Cortex of kidney (tissue), 1 donor: ENCODE data around the gene PAQR8.

Source experiments
- DNase-seq: peaks from one replicate; lab custom pipeline; 2025; lab: John Stamatoyannopoulos, UW

PAQR8 gene, protein sequence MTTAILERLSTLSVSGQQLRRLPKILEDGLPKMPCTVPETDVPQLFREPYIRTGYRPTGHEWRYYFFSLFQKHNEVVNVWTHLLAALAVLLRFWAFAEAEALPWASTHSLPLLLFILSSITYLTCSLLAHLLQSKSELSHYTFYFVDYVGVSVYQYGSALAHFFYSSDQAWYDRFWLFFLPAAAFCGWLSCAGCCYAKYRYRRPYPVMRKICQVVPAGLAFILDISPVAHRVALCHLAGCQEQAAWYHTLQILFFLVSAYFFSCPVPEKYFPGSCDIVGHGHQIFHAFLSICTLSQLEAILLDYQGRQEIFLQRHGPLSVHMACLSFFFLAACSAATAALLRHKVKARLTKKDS

GRCh38 chr6:52361945-52362442, at the start of gene PAQR8:
Gene PAQR8, plus strand, starts transcription at chr6:52362151. Its CDS starts 41,063 bp downstream, at chr6:52403214.
- DNase-seq = no peak

- DNase-seq = no peak
Observed at GRCh38 chr6:52312461-52312860, 49.5 kb upstream of the PAQR8 start.

DNA sequence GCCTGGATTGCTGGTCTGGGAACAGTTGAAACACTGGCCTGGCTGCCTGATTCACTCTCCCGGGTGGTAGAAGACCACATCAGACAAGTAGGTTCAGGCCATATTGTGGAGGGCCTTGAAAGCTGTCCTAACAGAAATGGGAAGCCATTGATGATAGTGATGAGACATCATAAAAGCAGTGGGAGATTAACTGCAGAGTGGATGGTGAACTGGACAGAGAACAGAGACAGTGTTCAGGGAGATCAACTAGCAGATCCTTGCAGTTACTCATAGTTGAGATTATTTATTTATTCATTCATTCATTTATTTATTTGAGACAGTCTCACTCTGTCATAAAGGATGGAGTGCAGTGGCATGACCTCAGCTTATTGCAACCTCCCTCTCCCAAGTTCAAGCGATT, 47.2 kb upstream of the PAQR8 start:
- DNase-seq = no peak

DNA sequence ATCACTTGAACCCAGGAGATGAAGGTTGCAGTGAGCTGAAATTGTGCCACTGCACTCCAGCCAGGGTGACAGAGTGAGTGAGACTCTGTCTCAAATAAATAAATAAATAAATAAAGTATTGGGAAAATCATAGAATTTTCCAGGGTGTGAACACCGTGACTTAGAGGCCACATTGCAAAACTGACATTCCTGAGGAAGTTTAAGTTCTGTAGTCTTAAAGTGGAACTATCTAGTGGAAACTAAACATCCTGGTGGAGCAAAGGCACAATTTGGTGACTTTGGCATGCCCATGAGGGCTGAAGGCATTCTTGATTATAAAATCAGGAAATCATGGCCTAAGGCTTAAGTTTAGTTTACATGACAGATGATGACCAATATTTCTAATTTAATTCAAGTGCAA, 44.7 kb upstream of the PAQR8 start:
- no peak for DNase-seq

DNA sequence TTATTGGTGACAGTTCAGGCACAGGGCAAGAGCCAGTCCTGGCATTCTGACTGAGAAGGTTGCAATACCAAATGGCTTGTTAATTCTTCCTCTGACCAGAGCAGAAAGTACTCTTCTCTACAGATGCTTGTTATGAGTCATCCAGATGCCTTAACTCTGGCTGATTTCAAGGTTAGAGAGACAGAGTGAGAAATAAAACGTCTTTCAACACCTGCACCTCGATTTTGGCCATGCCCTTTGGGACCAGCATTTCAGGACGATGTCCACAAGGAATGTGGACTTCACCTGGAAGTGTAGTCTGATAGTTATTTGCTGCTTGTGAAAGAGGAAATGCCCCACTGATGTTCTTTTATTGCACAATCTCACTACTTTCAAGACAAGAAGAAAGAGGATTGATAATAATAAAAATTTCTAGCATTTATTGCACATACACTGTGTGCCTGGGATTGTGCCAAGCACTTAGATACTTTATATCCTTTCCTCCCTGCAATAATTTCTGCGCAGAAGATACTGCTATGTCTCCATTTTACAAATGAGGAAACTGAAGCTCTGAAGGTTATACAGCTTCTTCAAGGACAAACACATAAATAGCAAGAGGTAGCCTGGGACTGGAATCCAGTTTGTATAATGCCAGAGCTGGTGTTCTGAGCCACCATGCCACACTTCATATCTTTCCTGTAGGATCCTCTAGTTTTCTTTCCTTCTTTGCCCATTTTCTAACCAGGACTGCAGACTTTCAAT, 43.9 kb upstream of the PAQR8 start:
- no peak for DNase-seq

GRCh38 chr6:52324189-52324588, 37.8 kb upstream of the PAQR8 start:
- DNase-seq = no peak

GRCh38 chr6:52325695-52326471, 36.1 kb upstream of the PAQR8 start:
- no peak for DNase-seq

GRCh38 chr6:52326540-52327364, 35.2 kb upstream of the PAQR8 start:
- DNase-seq = no peak

GRCh38 chr6:52328303-52328662, 33.7 kb upstream of the PAQR8 start:
- no peak for DNase-seq

GRCh38 chr6:52328729-52329128, 33.2 kb upstream of the PAQR8 start:
- no peak for DNase-seq

GRCh38 chr6:52330470-52330869, 31.5 kb upstream of the PAQR8 start:
- DNase-seq = no peak

DNA sequence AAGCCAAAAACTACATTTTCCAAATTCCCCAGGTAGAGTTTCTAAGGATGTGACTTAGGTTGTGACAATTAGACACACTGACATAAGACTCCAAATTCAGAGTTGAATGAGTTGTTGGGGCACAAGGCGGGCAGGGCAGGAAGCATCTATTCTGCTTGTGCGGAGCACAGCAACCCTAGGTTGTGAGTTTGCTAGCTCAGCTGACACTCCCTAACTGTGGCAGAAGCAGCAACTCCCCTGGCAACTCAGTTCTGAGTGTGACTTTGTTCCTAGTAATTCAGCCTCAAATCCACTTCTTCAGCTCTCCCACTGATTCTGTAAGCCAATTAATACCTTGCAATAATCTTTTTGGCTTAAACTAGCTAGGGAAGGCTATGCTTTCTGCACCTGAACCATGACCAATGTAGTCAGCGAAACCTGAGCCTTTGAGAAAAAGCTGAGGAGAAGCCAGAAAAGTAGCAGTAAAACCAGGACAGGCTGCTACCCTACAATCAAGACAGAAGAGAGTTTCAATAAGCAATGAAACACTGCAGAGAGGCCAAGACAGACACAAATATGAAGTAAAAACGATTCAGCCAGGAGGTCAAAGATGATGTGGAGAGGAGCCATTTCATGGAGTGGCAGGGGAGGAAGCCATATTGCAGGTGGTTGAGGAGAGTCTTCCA, 30.0 kb upstream of the PAQR8 start:
- no peak for DNase-seq

DNA sequence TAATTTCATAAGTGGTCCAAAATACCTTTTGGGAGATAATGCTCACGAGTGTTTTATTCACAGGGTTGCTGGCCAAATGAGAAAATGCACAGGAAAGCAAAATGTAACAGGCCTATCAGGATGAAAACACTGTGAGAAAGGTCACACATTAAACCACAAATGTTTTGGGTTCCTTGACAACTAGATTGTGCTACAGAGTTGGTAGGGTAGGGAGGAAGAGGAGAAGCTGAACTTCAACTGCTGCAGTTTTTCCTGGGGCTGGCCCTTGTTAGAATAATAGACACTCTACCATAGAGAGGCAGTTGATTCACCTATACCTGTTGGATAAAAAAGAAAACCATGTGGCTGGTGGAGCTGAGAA, 28.1 kb upstream of the PAQR8 start:
- no peak for DNase-seq

GRCh38 chr6:52335576-52335975, 26.4 kb upstream of the PAQR8 start:
- DNase-seq = no peak

DNA sequence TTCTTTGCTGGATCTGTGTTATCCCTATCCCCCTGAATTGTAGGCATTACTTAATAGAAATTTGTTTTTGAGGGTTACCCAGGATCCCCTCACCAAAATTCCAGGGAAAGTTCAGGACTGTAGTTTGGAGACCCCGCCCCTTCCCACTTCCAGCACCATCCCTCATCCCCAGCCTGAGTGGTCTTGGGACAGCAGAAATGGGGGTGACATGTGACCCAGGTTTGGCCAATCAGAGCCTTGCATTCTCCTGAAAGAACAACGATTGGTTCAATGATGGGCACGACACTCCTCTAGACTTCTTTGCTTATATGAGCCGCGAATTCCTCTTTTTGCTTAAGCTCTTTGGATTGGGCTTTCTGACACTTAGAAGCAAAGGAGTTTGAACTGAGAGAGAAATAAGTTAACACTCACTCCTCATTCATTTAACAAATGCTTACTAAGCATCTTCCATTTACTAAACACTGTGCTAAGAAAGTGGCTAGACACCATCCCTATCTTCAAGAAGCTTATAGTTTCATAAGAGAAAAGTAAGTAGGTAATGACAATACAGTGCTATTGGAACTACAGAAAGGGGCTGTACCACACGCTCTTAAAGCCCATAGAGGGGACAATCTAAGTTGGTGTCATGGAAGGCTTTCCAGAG, 24.9 kb upstream of the PAQR8 start:
- DNase-seq = no peak

DNA sequence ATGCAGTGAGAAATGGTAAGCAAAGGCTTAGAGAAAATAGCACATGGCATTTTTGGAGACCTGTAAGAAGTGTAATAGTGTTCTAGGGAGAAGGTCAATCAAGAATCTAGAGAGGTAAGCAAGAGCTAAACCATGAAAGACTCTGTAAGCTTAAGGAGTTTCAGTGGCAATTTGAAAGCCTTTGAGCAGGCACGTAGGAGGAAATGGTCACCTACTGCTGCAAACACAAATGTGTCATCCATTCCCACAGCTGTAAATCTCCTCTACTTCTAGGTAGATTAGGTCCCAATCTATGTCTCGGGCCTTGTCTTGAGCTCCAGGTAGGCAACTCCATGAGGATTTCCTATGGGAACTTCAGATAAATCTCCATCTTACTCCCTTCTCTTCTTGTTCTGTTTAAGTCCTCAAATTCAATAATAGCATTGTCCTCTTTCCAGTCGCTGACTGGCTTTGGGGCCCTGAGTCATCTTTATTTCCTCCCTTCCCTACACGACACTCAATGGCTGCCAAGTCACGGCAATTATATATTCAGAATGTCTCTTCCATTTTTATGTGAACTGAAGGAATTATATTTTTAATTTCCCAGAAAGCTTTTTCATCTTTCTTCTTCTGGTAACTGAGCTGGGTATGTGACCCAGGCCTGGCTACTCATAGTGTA, 24.2 kb upstream of the PAQR8 start:
- no peak for DNase-seq

DNA sequence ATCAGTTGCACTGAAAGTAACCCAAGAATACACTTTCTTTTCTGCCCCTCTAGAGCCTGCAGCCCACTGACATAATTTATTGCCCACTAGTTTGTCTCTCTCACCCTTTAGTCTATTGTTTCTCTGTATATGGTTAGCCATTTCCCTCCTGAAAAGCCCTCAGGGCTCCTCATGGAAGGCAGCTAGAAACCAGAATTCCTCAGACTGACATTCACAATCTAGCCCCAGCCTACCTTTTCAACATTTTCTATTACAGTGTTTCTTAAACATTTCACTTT, 21.4 kb upstream of the PAQR8 start:
- DNase-seq = no peak

DNA sequence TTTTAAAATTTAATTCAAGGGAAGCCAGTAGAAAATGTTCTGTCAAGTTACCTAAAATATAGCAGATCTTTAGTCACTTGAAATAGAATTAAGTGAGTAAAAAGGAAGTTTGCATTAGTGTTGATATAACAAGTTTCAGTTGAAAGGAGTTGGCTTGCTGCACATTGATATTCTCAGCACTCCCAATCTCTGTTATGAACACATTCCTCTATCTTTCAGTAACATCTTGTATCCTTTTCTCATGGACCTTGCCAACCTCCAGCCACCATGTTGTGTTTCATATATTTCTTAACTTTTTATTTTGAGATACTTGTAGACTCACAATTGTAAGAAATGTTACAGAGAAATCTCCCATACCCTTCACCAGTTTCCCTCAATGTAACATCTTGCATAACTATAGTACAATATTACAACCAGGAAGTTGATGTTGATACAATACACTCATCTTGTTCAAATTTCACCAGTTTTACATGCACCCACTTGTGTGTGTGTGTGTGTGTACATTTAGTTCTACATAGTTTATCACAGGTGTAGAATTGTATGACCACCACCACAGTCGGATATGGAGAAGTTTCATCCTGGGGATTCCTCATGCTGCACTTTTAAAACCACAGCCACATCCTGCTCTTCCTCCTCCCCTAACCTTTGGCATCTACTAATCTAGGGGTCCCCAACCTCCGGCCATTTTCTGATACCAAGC, 20.2 kb upstream of the PAQR8 start:
- no peak for DNase-seq

- no peak for DNase-seq
Observed at GRCh38 chr6:52345311-52345710, 16.6 kb upstream of the PAQR8 start.

DNA sequence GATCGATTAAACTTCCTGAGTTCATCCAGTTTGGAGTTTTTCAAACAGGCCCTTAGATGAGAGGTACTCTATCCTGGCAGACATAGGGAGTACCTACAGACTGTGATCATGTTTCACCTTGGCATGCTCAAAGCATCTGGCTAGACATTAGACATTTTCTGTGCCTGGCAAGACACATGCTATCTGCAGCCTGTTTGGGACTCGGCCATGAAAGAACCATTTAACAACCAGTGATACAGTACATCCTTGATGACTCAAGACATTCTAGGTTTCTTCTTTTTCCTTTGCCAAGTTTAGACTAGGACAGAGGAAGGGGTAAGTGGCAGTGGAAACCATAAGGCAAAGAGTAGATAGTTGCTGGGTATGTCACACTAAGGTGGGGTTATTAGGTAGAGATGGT, 15.4 kb upstream of the PAQR8 start:
- no peak for DNase-seq
